OCI-LY3 (cell line): Measurements from ENCODE around the gene SEZ6L.

Experiments
- H2AFZ ChIP-seq: fragments of 200-600, 300-600 bp; shearing (Covaris generic); 2 replicates; pipeline ENCODE4 v1.6.0; 2014; ENCODE audit warnings: antibody characterized with exemption, low read depth, low read length
- H3K27ac ChIP-seq: fragments of 200-600, 300-600 bp; sonication (generic); 2 replicates; pipeline ENCODE4 v1.5.1; 2014; ENCODE audit warnings: mild to moderate bottlenecking, low read length, moderate library complexity, mixed read lengths
- H3K27me3 ChIP-seq: fragments of 200-600, 300-600 bp; sonication (generic); 2 replicates; pipeline ENCODE4 v1.6.1; 2014; ENCODE audit warnings: low read depth, low read length, mixed read lengths
- H3K36me3 ChIP-seq: fragments of 200-600, 300-600 bp; sonication (generic); replicated peaks from 2 replicates; pipeline ENCODE3; 2014; ENCODE audit warnings: low read depth, low read length, mixed read lengths
- H3K4me1 ChIP-seq: fragments of 300-600, 200-600 bp; sonication (generic); 2 replicates; pipeline ENCODE4 v1.6.1; 2014; ENCODE audit warnings: low read length, mixed read lengths
- H3K4me2 ChIP-seq: fragments of 200-600, 300-600 bp; sonication (generic); 2 replicates; pipeline ENCODE4 v1.6.1; 2014; ENCODE audit warnings: low read length, mixed read lengths
- H3K4me3 ChIP-seq: fragments of 300-600, 200-600 bp; sonication (generic); 2 replicates; pipeline ENCODE4 v1.5.1; 2014; ENCODE audit warnings: antibody characterized with exemption, mild to moderate bottlenecking, low read length, moderate library complexity
- H3K79me2 ChIP-seq: fragments of 300-600, 200-600 bp; shearing (Covaris generic); 2 replicates; pipeline ENCODE4 v1.6.1; 2014; ENCODE audit warnings: mild to moderate bottlenecking, low read length, mixed read lengths
- H3K9ac ChIP-seq: fragments of 300-600, 200-600 bp; shearing (Covaris generic); 2 replicates; pipeline ENCODE4 v1.6.0; 2014; ENCODE audit warnings: mild to moderate bottlenecking, low read length, moderate library complexity
- H3K9me3 ChIP-seq: fragments of 200-600, 300-600 bp; shearing (Covaris generic); 2 replicates; pipeline ENCODE4 v1.6.1; 2014; ENCODE audit warnings: low read length, mixed read lengths; ENCODE audit not compliant: insufficient read depth
- H4K20me1 ChIP-seq: fragments of 200-600, 300-600 bp; sonication (generic); 2 replicates; pipeline ENCODE4 v1.6.1; 2016; ENCODE audit warnings: low read length, mixed read lengths; ENCODE audit not compliant: insufficient read depth
- EZH2phosphoT487 ChIP-seq: fragments of 200-600 bp; shearing (Covaris generic); IDR thresholded peaks from 2 replicates; pipeline ENCODE4 v1.6.1; 2018; ENCODE audit warnings: antibody characterized with exemption, mixed run types, low read depth
- TF ChIP-seq, protein P1 (sequence below): fragments of 200-600, 300-600 bp; sonication (generic); IDR thresholded peaks from 2 replicates; pipeline ENCODE4 v1.5.1; 2014; ENCODE audit warnings: antibody characterized with exemption, low read length, low read depth

The SEZ6L gene

DNA sequence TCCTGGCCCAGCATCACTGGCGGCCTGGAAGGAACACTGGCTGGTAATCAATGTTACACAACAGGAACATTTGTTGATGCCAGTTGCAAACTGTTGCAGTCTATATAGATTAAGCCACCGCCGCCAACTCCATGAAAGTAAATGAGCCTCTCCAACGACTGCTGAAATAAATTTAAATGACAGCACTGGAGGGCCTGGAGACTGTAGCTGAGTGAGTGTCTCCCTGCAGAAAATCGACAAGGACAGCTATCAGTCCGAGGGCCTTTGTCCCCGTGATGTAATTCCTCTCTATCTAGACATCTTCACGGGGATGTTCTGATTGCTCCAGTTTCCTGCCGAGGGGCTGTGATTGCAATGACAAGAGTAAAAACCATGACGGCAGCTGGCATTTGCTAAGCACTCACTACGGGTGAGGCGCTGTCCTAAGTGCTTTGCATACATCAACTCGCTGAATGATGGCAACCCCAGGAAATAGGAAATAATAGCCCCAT lies 120.4 kb downstream of the SEZ6L start:
- Histone ChIP-seq H3K9me3 (no peaks in the 10 kb centered on the region), H4K20me1 (no peaks in the 10 kb centered on the region), H3K4me2 (no peak overlapping the region), H3K4me3 (no peak overlapping the region), H3K27ac (no peak overlapping the region), H3K9ac (no peak overlapping the region), H2AFZ (no peak overlapping the region), H3K36me3 (no peaks in the 10 kb centered on the region), H3K27me3 (peaks cover 50% of the 10 kb centered on the region), H3K4me1 (peaks cover 9% of the 10 kb centered on the region), H3K79me2 (no peaks in the 10 kb centered on the region)
- TF ChIP-seq, protein P1, sequence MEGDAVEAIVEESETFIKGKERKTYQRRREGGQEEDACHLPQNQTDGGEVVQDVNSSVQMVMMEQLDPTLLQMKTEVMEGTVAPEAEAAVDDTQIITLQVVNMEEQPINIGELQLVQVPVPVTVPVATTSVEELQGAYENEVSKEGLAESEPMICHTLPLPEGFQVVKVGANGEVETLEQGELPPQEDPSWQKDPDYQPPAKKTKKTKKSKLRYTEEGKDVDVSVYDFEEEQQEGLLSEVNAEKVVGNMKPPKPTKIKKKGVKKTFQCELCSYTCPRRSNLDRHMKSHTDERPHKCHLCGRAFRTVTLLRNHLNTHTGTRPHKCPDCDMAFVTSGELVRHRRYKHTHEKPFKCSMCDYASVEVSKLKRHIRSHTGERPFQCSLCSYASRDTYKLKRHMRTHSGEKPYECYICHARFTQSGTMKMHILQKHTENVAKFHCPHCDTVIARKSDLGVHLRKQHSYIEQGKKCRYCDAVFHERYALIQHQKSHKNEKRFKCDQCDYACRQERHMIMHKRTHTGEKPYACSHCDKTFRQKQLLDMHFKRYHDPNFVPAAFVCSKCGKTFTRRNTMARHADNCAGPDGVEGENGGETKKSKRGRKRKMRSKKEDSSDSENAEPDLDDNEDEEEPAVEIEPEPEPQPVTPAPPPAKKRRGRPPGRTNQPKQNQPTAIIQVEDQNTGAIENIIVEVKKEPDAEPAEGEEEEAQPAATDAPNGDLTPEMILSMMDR, result no peak
- no peak for TF ChIP-seq EZH2phosphoT487

DNA sequence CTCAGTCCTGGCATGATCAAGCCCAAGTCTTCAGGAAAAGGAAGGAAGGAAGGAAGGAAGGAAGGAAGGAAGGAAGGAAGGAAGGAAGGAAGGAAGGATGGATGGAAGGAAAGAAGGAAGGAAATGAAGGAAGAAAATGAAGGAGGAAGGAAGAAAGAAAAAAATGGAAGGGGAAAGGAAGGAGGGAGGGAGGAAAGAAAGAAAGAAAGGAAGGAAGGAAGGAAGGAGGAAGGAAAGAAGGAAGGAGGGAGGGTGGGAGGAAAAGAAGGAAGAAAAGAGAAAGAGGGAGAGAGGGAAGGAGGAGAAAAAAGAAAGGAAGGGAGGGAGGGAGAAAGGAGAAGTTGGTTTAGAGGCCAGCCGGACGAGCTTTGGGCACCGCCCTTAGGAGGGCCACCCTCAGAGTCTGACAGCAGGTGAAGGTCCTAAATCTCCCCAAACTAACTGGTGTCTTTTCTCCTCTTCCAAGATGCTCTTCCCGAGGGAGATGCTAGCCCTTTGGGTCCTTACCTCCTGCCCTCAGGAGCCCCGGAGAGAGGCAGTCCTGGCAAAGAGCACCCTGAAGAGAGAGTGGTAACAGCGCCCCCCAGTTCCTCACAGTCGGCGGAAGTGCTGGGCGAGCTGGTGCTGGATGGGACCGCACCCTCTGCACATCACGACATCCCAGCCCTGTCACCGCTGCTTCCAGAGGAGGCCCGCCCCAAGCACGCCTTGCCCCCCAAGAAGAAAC lies 122.8 kb downstream of the SEZ6L start:
- H3K4me2 ChIP-seq, result no peak overlapping the region
- H3K4me3 ChIP-seq, result no peak overlapping the region
- no peaks in the 10 kb centered on the region for H4K20me1 ChIP-seq
- H3K27me3 ChIP-seq, result peaks cover 29% of the 10 kb centered on the region
- H3K9ac ChIP-seq, result no peak overlapping the region
- peaks cover 19% of the 10 kb centered on the region for H3K4me1 ChIP-seq
- H3K79me2 ChIP-seq, result no peaks in the 10 kb centered on the region
- H2AFZ ChIP-seq, result no peak overlapping the region
- H3K36me3 ChIP-seq, result no peaks in the 10 kb centered on the region
- no peaks in the 10 kb centered on the region for H3K9me3 ChIP-seq
- TF ChIP-seq, protein P1, result no peak
- no peak for TF ChIP-seq EZH2phosphoT487
- no peak overlapping the region for H3K27ac ChIP-seq

DNA sequence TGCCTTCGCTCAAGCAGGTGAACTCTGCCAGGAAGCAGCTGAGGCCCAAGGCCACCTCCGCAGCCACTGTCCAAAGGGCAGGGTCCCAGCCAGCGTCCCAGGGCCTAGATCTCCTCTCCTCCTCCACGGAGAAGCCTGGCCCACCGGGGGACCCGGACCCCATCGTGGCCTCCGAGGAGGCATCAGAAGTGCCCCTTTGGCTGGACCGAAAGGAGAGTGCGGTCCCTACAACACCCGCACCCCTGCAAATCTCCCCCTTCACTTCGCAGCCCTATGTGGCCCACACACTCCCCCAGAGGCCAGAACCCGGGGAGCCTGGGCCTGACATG lies 123.4 kb downstream of the SEZ6L start:
- Histone ChIP-seq H3K27me3 (peaks cover 24% of the 10 kb centered on the region), H3K4me2 (no peak overlapping the region), H3K4me1 (peaks cover 19% of the 10 kb centered on the region), H3K4me3 (no peak overlapping the region), H3K36me3 (no peaks in the 10 kb centered on the region), H4K20me1 (no peaks in the 10 kb centered on the region), H2AFZ (no peak overlapping the region), H3K9ac (no peak overlapping the region), H3K27ac (no peak overlapping the region), H3K9me3 (no peaks in the 10 kb centered on the region), H3K79me2 (no peaks in the 10 kb centered on the region)
- TF ChIP-seq EZH2phosphoT487, result no peak
- TF ChIP-seq, protein P1, result no peak

DNA sequence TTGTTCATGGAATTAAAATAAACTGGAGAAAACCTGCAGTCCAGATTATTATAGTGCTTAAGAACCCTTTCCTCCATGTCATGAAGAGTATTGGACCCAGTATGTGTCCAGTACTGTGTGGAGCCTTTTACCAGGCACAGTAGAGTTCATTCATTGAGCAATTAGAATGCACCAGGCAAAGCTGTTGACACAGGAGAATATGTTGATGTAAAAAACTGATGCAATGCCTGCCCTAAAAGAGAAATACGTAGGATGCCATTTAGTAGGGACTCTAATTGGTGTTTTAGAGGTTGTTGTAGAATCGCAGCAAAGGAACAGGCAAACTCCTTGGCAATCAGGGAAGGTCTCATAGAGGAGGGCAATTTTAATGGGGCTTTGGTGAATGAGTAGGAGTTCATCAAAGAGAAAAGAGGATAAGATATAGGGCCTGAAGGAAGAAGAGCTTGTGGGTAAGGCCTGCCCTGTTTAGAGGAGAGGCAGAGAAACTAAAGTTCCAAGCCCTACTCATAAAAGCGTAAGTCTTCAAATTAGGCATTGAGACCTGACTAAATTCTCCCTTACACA lies 126.4 kb downstream of the SEZ6L start:
- H3K4me3 ChIP-seq, result no peak overlapping the region
- H3K27ac ChIP-seq, result no peak overlapping the region
- H3K4me1 ChIP-seq, result peaks cover 19% of the 10 kb centered on the region
- TF ChIP-seq, protein P1, result no peak
- no peak for TF ChIP-seq EZH2phosphoT487
- H4K20me1 ChIP-seq, result no peaks in the 10 kb centered on the region
- H2AFZ ChIP-seq, result peak overlapping the region; percentile 86; the same call in 1 of the 2 replicates
- H3K79me2 ChIP-seq, result no peaks in the 10 kb centered on the region
- no peak overlapping the region for H3K4me2 ChIP-seq
- no peaks in the 10 kb centered on the region for H3K36me3 ChIP-seq
- no peaks in the 10 kb centered on the region for H3K9me3 ChIP-seq
- no peak overlapping the region for H3K9ac ChIP-seq
- H3K27me3 ChIP-seq, result peaks cover 13% of the 10 kb centered on the region
